ENCODE data around the gene OR6S1. TPM values are rescaled to one million over a fixed set of nuclear protein-coding genes. Genes with fewer than 3 reads are reported as not detected.

OR6S1 gene, protein sequence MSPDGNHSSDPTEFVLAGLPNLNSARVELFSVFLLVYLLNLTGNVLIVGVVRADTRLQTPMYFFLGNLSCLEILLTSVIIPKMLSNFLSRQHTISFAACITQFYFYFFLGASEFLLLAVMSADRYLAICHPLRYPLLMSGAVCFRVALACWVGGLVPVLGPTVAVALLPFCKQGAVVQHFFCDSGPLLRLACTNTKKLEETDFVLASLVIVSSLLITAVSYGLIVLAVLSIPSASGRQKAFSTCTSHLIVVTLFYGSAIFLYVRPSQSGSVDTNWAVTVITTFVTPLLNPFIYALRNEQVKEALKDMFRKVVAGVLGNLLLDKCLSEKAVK
- not detected in 2 replicates for total RNA-seq

DNA sequence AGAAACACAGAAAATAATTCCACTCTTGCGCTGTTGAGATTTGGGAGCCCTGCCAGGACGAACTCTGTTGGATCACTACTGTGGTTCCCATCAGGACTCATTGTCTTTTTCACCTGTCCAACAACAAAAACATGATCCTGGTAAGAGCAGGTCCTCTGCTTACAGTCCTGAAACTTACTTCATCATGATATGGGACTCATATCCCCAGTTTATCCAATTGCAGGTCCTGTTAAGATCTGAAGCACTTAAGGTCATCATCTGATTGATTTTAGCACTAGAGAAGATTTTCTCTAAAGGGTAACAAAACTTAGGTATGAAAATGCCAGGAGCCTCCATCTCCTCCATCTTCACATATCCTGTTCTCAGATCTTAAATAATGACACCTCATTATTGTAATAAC lies at the start of gene OR6S1:
Gene OR6S1, minus strand, starts transcription at position 101 of the 400 bp plus-strand sequence. Its CDS starts 0 bp downstream, at position 101.
- no peak for DNase-seq (ENCODE audit: low read depth in 2 of 2)

DNA sequence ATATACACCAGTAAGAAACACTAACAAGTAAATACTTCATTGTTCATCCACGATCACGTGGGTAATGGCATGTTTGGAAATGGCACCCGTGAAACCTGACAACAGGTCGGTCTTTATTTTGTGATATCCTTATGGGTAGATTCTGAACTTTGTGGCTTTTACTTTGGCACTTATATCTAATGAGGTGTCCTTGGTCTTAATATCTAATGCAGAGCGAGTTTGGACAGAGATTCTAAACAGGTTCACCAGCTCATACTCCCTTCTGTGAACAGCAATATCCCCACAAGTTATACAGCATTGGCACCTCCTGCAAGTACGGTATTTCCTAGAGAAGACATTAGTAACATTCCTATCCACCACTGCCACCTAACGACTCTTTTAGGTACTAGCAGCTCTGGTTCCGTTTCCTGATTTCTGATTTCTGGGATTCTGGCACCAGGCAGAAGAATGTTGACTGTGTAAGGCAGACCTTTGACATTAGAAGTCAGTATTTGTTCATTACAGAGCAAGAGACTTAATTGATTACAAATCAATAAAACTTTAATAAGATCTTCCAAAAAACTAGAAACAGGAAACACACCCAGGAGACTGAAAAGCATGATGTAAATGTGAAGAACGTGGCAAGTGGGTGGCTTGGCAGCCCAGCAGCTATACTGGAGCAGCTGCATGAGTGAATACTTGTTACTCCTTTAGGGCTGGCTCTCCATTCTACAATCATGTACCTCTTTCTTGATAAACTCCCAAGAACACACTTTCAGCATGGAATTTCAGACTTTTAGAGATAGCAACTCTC lies 49.6 kb upstream of the OR6S1 start:
- DNase-seq (ENCODE audit: low read depth in 2 of 2), result peak; percentile 79 to 83

DNA sequence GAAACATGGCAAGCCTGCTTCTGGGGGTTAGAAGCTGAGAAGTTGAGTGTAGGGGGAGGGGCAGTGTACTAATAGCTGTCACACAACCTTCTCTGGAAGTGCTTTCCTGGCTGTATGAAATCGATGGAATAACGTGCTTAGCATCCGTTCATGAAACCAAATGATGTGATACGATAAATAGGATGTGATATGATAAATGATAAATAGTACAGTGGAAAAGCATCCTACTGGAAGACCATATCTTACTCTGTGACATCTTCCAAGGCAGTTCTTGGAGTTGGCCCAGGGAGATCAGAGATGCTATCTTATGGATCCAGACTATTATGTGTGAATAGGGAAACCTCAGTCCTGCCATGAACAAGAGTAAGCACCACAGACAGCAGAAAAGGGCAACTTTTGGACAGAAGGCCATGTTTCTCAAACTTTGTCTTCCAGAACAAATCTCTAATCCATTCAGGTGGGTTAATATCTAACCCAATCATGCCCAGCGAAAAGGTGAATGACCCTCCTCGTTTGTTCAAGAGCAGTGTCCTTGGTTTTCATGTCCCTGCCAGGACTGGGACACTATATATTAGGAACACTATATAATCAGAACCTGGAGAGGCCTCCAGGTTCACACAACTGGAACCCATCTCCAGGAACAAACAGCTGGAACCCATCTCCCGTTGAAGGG lies 46.8 kb upstream of the OR6S1 start, which contains the start of gene ANG:
Gene ANG, plus strand, starts transcription at position 598 of the 673 bp plus-strand sequence. CDS start 4,801 bp downstream, outside the sequence.
- no peak for DNase-seq (ENCODE audit: low read depth in 2 of 2)

- peak in 1 of 2 donors; percentile 16 for DNase-seq (ENCODE audit: low read depth in 2 of 2)
These were observed 46.1 kb upstream of the OR6S1 start for GRCh38 chr14:20687362-20688166.

DNA sequence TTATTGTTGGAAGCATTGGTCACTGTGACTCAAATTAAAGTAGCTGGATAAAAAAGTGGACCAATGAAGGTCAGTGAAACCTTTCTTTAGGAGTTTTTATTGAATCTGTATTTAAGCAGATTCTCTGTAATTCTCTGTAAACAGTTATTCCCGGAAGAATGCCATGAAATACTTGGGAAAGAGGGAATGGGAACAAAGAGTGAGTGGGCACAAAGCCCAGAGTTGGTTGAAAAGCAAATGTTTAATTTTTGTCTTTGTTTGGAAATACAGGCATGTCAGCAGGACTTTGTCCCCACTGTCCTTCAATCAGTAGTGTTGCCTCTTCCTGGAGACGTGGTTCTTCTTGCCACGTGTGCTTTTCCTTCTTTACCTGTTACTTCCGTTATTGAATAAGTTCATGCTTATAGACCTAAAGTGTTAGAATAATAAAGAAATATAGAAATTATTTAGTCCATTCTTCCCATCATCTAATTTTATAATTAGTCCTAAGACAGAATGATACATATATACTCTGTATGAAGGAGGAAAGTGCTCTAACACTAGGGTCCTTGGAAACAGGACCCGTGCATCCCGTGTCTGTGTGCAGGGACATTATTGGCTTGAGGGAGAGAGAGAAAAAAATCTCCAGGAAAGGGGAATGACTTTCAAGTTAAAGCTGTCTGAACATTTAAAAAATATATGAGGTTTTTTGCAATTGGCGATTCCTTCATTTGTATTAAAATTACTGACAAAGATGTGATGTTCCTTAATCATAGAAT lies 45.1 kb upstream of the OR6S1 start:
- peak in 1 of 2 donors; percentile 87 for DNase-seq (ENCODE audit: low read depth in 2 of 2)

GRCh38 chr14:20684662-20685456 lies 43.4 kb upstream of the OR6S1 start:
- DNase-seq (ENCODE audit: low read depth in 2 of 2), result peak; percentile 44 to 46

DNA sequence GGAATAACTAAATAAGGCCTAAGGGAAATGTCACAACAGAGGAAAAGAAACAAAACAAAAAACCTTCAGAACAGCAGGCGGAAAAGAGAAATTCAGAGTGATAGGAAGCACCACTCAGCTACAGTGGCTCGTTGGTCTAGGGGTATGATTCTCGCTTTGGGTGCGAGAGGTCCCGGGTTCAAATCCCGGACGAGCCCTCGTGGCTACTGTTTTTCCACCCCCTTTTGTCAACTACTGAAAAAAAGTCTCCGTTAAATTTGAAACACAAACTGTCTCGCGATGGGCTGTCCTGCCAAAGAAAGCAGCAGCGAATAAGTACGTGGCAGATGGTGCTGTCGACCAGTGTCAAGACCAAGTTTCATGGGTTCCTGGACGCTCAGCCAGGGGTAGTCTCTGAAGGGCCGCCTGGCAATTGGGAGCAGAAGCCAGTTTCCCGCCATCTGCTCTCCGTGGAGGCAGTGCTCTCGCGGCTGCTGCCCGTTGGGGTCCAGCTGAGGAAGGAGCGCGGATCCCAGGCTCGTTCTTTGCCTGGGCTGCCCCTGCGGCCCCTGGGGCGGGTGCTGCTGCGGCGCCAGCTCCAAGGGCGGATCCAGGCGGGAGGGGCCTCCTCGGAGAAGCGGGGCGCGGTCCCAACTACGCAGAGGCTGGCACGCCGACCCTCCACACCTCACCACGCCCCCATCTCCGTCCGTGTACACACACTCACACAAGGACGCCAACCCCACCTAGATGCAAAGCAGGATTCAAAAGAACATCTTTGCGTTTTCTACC lies 42.6 kb upstream of the OR6S1 start, which contains the start of gene RNASE4:
Gene RNASE4, plus strand, starts transcription at position 670 of the 771 bp plus-strand sequence. CDS start 14,812 bp downstream, outside the sequence.
- DNase-seq (ENCODE audit: low read depth in 2 of 2), result peak; percentile 82 to 83

DNA sequence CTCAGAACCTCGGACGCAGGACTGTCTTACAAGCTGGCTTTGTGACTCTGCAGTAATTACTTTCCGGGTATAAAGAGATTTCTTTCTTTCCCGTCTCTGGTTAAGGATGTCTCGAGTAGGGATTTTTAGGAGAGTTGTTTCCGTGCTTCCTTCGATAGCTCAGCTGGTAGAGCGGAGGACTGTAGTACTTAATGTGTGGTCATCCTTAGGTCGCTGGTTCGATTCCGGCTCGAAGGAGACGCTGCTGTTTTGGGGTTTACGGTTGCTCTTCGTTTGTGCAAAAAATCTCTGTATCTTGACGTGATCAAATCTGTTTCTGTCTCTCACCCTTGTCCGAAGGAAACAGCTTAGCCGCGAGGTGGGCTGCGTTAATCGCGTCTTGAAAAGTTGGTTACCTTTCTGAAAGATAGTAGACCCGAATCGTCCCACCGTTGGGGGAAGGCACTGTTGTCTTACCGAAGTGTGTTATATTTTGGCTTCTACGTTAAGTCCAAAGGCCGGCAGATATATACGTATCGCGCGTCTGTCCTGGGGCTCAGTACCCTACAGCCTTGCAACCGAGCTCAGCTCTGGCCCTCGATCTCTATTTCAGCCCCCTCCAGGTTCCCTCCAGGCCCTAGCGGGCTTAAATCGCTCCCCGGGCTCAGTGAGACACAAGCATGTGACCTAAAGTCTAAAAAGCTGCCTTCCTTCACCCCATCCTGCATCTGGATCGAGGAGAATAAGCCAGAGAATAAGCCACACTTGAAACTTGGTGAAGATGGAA lies 41.8 kb upstream of the OR6S1 start:
- DNase-seq (ENCODE audit: low read depth in 2 of 2), result peak; percentile 85 to 93

DNA sequence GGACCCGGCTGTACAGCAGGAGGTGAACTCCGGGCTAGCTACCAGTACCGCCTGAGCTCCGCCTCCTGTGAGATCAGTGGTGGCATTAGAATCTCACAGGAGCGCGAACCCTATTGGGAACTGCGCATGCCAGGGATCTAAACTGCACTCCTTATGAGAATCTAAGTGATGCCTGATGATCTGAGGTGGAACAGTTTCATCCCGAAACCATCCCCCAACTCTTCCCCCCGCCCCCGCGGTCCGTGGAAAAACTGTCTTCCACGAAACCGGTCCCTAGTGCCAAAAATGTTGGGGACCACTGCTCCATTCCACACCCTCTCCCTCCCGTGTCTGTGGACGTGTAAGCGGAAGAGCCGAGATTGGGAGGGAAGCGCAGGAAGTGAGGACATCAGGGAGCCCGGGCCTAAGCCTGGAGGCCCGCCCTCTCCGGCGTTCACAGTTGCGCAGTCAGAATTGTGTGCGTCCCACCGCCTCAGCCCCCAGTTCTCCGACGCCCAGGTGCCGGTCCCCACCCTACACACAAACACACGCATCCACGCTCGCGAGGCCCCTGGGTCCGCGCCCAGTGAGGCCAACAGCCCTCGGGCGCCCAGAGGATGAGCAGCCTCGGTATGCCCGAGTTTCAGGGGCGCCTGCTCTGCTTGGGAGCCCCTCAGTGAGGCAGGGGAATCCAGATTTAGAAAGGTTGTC lies 41.1 kb upstream of the OR6S1 start:
- DNase-seq (ENCODE audit: low read depth in 2 of 2), result peak; percentile 95 to 97

- no peak for DNase-seq (ENCODE audit: low read depth in 2 of 2)
These were observed 40.6 kb upstream of the OR6S1 start for GRCh38 chr14:20682127-20682434.

- DNase-seq (ENCODE audit: low read depth in 2 of 2), result peak; percentile 88 to 89
These were observed 40.0 kb upstream of the OR6S1 start for GRCh38 chr14:20681348-20682126.

- no peak for DNase-seq (ENCODE audit: low read depth in 2 of 2)
These were observed 39.4 kb upstream of the OR6S1 start for GRCh38 chr14:20680843-20681347.

GRCh38 chr14:20680363-20680762 lies 38.9 kb upstream of the OR6S1 start:
- no peak for DNase-seq (ENCODE audit: low read depth in 2 of 2)

GRCh38 chr14:20679907-20680306 lies 38.4 kb upstream of the OR6S1 start:
- DNase-seq (ENCODE audit: low read depth in 2 of 2), result peak in 1 of 2 donors; percentile 37

- no peak for DNase-seq (ENCODE audit: low read depth in 2 of 2)
These were observed 34.6 kb upstream of the OR6S1 start for GRCh38 chr14:20676072-20676471.

DNA sequence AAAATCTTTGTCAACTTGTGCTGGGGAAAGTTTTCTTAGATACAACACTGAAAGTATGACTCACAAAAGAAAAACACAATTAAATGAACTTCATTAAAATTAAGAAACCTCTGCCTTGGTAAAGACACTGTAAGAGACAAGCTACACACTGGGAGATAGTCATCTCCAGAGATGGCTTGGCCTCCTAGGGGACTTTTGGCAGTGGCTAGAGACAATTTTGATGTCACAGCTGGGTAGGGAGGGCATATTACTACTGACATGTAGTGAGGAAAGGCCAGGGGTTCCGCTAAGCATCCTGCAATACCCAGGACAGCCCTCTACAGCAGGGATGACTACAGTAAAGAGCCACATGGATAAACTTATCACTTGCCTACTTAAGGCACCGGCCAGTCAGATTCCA lies 34.2 kb upstream of the OR6S1 start:
- DNase-seq (ENCODE audit: low read depth in 2 of 2), result no peak

Measured in lung microvascular endothelial cell (primary cell).